Adipocyte (in vitro differentiated cells): ENCODE measurements around the gene SRSF4.

Experiments
- DNase-seq: peaks from one replicate; pipeline ENCODE4 v3.0.0-alpha.2; 2015; ENCODE audit warnings: low read depth
- H3K27me3 ChIP-seq: replicated peaks from 2 replicates; pipeline ENCODE4 v1.7.0; 2013; ENCODE audit warnings: mild to moderate bottlenecking, low read length, moderate library complexity; ENCODE audit not compliant: control insufficient read depth, insufficient read depth
- H3K36me3 ChIP-seq: 2 replicates; pipeline ENCODE4 v1.7.0; 2013; ENCODE audit warnings: low read length, mild to moderate bottlenecking, moderate library complexity; ENCODE audit not compliant: control insufficient read depth, insufficient read depth, severe bottlenecking
- H3K4me1 ChIP-seq: 2 replicates; pipeline ENCODE4 v1.7.0; 2013; ENCODE audit warnings: mild to moderate bottlenecking, low read length, moderate library complexity; ENCODE audit not compliant: control insufficient read depth, insufficient read depth
- H3K4me3 ChIP-seq: 2 replicates; pipeline ENCODE4 v1.7.0; 2013; ENCODE audit warnings: mild to moderate bottlenecking, low read length, moderate library complexity
- H3K9ac ChIP-seq: 2 replicates; pipeline ENCODE4 v1.7.0; 2013; ENCODE audit warnings: mild to moderate bottlenecking, low read length, moderate library complexity
- H3K9me3 ChIP-seq: 2 replicates; pipeline ENCODE4 v1.7.0; 2013; ENCODE audit warnings: mild to moderate bottlenecking, low read length, moderate library complexity; ENCODE audit not compliant: control insufficient read depth

Gene SRSF4

GRCh38 chr1:29217633-29218032 lies 35.9 kb upstream of the SRSF4 start:
- no peak for DNase-seq
- Histone ChIP-seq H3K4me3 (no peak overlapping the region), H3K9ac (no peak overlapping the region), H3K27me3 (no peaks in the 10 kb centered on the region), H3K36me3 (peaks cover 42% of the 10 kb centered on the region), H3K9me3 (no peaks in the 10 kb centered on the region), H3K4me1 (peaks cover 16% of the 10 kb centered on the region)

- H3K4me3 ChIP-seq, result no peak overlapping the region
- peaks cover 25% of the 10 kb centered on the region for H3K4me1 ChIP-seq
- peaks cover 68% of the 10 kb centered on the region for H3K36me3 ChIP-seq
- H3K9me3 ChIP-seq, result no peaks in the 10 kb centered on the region
- H3K27me3 ChIP-seq, result no peaks in the 10 kb centered on the region
- no peak overlapping the region for H3K9ac ChIP-seq
- DNase-seq, result no peak
These were observed 31.4 kb upstream of the SRSF4 start for GRCh38 chr1:29213055-29213454.

GRCh38 chr1:29211086-29212030 lies 29.7 kb upstream of the SRSF4 start:
- Histone ChIP-seq H3K4me1 (peaks cover 19% of the 10 kb centered on the region), H3K9ac (no peak overlapping the region), H3K27me3 (no peaks in the 10 kb centered on the region), H3K4me3 (no peak overlapping the region), H3K9me3 (no peaks in the 10 kb centered on the region), H3K36me3 (peaks cover 73% of the 10 kb centered on the region)
- no peak for DNase-seq

- Histone ChIP-seq H3K36me3 (peaks cover 75% of the 10 kb centered on the region), H3K27me3 (no peaks in the 10 kb centered on the region), H3K9ac (no peak overlapping the region), H3K4me1 (peaks cover 19% of the 10 kb centered on the region), H3K4me3 (no peak overlapping the region), H3K9me3 (no peaks in the 10 kb centered on the region)
- DNase-seq, result no peak
These were observed 28.8 kb upstream of the SRSF4 start for GRCh38 chr1:29210278-29211085.

- DNase-seq, result peak; percentile 28
- Histone ChIP-seq H3K4me3 (no peak overlapping the region), H3K4me1 (peaks cover 19% of the 10 kb centered on the region), H3K9ac (no peak overlapping the region), H3K27me3 (no peaks in the 10 kb centered on the region), H3K9me3 (no peaks in the 10 kb centered on the region), H3K36me3 (peaks cover 71% of the 10 kb centered on the region)
These were observed 27.5 kb upstream of the SRSF4 start for GRCh38 chr1:29209173-29209572.

- no peak for DNase-seq
- no peak overlapping the region for H3K4me3 ChIP-seq
- no peaks in the 10 kb centered on the region for H3K9me3 ChIP-seq
- H3K9ac ChIP-seq, result no peak overlapping the region
- H3K36me3 ChIP-seq, result peaks cover 74% of the 10 kb centered on the region
- H3K27me3 ChIP-seq, result no peaks in the 10 kb centered on the region
- peaks cover 19% of the 10 kb centered on the region for H3K4me1 ChIP-seq
These were observed 26.7 kb upstream of the SRSF4 start for GRCh38 chr1:29208442-29208841.

- Histone ChIP-seq H3K9me3 (no peaks in the 10 kb centered on the region), H3K9ac (peak overlapping the region; percentile 68), H3K36me3 (peaks cover 70% of the 10 kb centered on the region), H3K27me3 (no peaks in the 10 kb centered on the region), H3K4me3 (no peak overlapping the region), H3K4me1 (peaks cover 12% of the 10 kb centered on the region)
- DNase-seq, result peak; percentile 100
These were observed 21.1 kb upstream of the SRSF4 start for GRCh38 chr1:29202584-29203340.

- no peak overlapping the region for H3K4me3 ChIP-seq
- DNase-seq, result no peak
- peaks cover 76% of the 10 kb centered on the region for H3K36me3 ChIP-seq
- peak overlapping the region; percentile 68 for H3K9ac ChIP-seq
- H3K4me1 ChIP-seq, result peaks cover 9% of the 10 kb centered on the region
- H3K9me3 ChIP-seq, result no peaks in the 10 kb centered on the region
- H3K27me3 ChIP-seq, result no peaks in the 10 kb centered on the region
These were observed 20.4 kb upstream of the SRSF4 start for GRCh38 chr1:29202053-29202452.

- Histone ChIP-seq H3K4me1 (peaks cover 9% of the 10 kb centered on the region), H3K27me3 (no peaks in the 10 kb centered on the region), H3K9ac (peak overlapping the region; percentile 68), H3K9me3 (no peaks in the 10 kb centered on the region), H3K36me3 (peaks cover 77% of the 10 kb centered on the region), H3K4me3 (no peak overlapping the region)
- DNase-seq, result no peak
These were observed 19.9 kb upstream of the SRSF4 start for GRCh38 chr1:29201595-29202051.

- peak; percentile 23 for DNase-seq
- H3K9me3 ChIP-seq, result no peaks in the 10 kb centered on the region
- H3K4me1 ChIP-seq, result peaks cover 9% of the 10 kb centered on the region
- peak overlapping the region; percentile 32 for H3K9ac ChIP-seq
- H3K36me3 ChIP-seq, result peaks cover 71% of the 10 kb centered on the region
- no peak overlapping the region for H3K4me3 ChIP-seq
- H3K27me3 ChIP-seq, result no peaks in the 10 kb centered on the region
These were observed 19.4 kb upstream of the SRSF4 start for GRCh38 chr1:29200906-29201594.
